ENCODE measurements around the gene RHBDL1.

RHBDL1 gene

GRCh38 chr16:628321-629061 is 47.0 kb upstream of the RHBDL1 start:
- TF ChIP-seq REST (IDR thresholded peaks at IDR 0.05; ENCODE audit: insufficient read depth in 1 of 2, low read depth in 2 of 2, low read length in 2 of 2) (no peak), FOXP2 (optimal IDR thresholded peaks at IDR 0.05; ENCODE audit: borderline replicate concordance, extremely low read depth, extremely low read length, insufficient read depth) (no peak)

DNA sequence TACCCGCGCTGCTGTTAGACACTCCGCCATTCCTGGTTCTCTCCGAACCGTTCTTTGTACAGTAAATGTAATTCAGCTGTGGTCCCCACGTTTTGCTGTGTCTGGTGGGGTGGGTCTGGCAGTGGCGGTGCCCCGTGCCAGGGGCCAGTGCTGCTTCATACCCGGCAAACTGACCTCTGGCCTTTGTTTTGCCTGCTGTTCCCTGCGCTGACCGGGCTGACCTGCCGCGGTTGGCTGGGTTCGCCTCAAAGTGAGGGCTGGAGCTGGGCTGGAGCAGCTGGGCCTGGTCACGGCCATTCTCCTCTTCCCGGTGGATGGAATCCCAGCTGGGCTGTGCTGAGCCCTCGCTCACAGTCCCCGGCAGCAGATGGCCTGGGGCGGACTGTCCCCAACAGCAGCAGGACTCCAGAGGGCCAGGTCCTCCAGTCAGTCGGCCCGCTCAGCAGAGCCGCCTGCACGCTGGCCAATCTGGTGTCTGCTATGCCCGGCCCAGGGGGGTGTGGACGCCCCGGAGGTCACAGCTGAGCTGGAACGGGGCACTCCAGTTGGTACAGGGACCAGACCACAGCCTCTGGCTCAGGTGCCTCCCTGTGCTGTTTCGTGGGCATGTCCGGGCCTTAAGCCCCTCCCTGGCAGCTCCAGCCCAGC is 46.2 kb upstream of the RHBDL1 start:
- TF ChIP-seq POLR2AphosphoS5 (IDR thresholded peaks at IDR 0.05; ENCODE audit: low read depth, low read length) = no peak
- TF ChIP-seq TAF1 (IDR thresholded peaks at IDR 0.05; ENCODE audit: borderline replicate concordance, insufficient read depth, low read length) = no peak
- no peak for TF ChIP-seq SIN3A (IDR thresholded peaks at IDR 0.05; ENCODE audit: borderline replicate concordance, insufficient read depth, low read length)
- no peak for TF ChIP-seq REST (IDR thresholded peaks at IDR 0.05; ENCODE audit: insufficient read depth in 1 of 2, low read depth in 2 of 2, low read length in 2 of 2)
- TF ChIP-seq FOXP2 (optimal IDR thresholded peaks at IDR 0.05; ENCODE audit: borderline replicate concordance, extremely low read depth, extremely low read length, insufficient read depth) = no peak

DNA sequence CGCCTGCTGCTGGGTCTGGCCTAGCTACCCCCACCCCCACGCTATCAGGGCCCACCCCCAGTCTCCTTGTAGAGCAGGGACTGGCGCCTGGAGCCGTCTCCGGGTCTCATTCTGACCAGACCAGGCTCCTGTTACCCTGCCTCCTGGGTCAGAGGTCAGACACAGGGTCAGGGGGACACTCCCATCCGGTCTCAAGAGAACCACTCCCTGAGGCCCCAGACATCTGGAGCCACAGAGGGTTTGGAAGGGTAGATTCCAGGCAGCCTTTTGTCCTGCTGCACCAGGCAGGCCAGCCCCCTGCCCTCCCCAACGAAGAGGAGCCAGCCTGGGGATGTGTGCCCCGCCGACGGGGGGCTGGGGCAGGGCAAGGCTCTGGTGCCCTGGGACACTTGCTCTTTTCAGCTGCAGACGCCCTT is 45.6 kb upstream of the RHBDL1 start:
- TF ChIP-seq FOXP2 (optimal IDR thresholded peaks at IDR 0.05; ENCODE audit: borderline replicate concordance, extremely low read depth, extremely low read length, insufficient read depth) = no peak
- no peak for TF ChIP-seq POLR2AphosphoS5 (IDR thresholded peaks at IDR 0.05; ENCODE audit: low read depth, low read length)
- TF ChIP-seq SIN3A (IDR thresholded peaks at IDR 0.05; ENCODE audit: borderline replicate concordance, insufficient read depth, low read length) = no peak
- TF ChIP-seq REST (IDR thresholded peaks at IDR 0.05; ENCODE audit: insufficient read depth in 1 of 2, low read depth in 2 of 2, low read length in 2 of 2) = no peak
- no peak for TF ChIP-seq TAF1 (IDR thresholded peaks at IDR 0.05; ENCODE audit: borderline replicate concordance, insufficient read depth, low read length)

GRCh38 chr16:630249-630814 is 45.1 kb upstream of the RHBDL1 start:
- TF ChIP-seq SIN3A (IDR thresholded peaks at IDR 0.05; ENCODE audit: borderline replicate concordance, insufficient read depth, low read length) (no peak), TAF1 (IDR thresholded peaks at IDR 0.05; ENCODE audit: borderline replicate concordance, insufficient read depth, low read length) (no peak), REST (IDR thresholded peaks at IDR 0.05; ENCODE audit: insufficient read depth in 1 of 2, low read depth in 2 of 2, low read length in 2 of 2) (no peak)

Measured in PFSK-1 (cell line).